Body of pancreas (tissue), 4 donors: ENCODE measurements around the gene NDUFS1. TPM values are rescaled to one million over a fixed set of nuclear protein-coding genes. Genes with fewer than 3 reads are reported as not detected.
A peak's percentile ranks its signal among the peaks of the same experiment; 100 is the strongest.
"Not testable (repeated sequence)": the region's sequence is repeated elsewhere in the genome, so short reads cannot be mapped to it uniquely, and the experiment has no call there.

ENCODE experiments used
- ATAC-seq: fragments of 150-250 bp; one replicate; pipeline ENCODE4 v1.9.1; 2016
- DNase-seq, 4 donors: peaks; one replicate each; pipeline ENCODE4 v3.0.0-alpha.2; 2019
- H3K27ac ChIP-seq, 4 donors: fragments of 200-600 bp; sonication (generic); 1 replicate in 3 of 4; 2 replicates in 1 of 4; pipeline versions ENCODE4 v1.5.1 to v1.6.1; 2016 to 2019; ENCODE audit warnings: mild to moderate bottlenecking in 1 of 4, mixed read lengths in 1 of 4, moderate library complexity in 1 of 4
- H3K27me3 ChIP-seq, 2 donors: fragments of 200-600 bp; sonication (generic); one replicate each; pipeline ENCODE4 v1.6.0; 2016; ENCODE audit warnings: mild to moderate bottlenecking in 1 of 2
- H3K36me3 ChIP-seq, 2 donors: fragments of 200-600 bp; sonication (generic); replicated peaks in 1 of 2; 2 replicates each; pipeline ENCODE4 v1.5.1; 2016; ENCODE audit warnings: low read depth in 2 of 2; ENCODE audit not compliant: insufficient read depth in 1 of 2
- H3K4me1 ChIP-seq: fragments of 200-600 bp; sonication (generic); one replicate; pipeline ENCODE4 v1.6.0; 2016
- H3K4me3 ChIP-seq, 2 donors: fragments of 200-600 bp; sonication (generic); 1 replicate in 1 of 2; 2 replicates in 1 of 2; pipeline ENCODE4 v1.5.1; 2016 to 2019
- H3K9me3 ChIP-seq, 3 donors: fragments of 200-600 bp; sonication (generic); 1 replicate in 2 of 3; 2 replicates in 1 of 3; pipeline ENCODE4 v1.5.1; 2016
- POLR2A ChIP-seq, 3 donors: fragments of 450-650 bp; IDR thresholded peaks; one replicate each; pipeline ENCODE4 v1.6.1; 2016; ENCODE audit warnings: antibody characterized with exemption in 3 of 3, mild to moderate bottlenecking in 2 of 3
- WGBS, 2 donors: methylation state at CpG; one replicate each; pipeline ENCODE4 v1.1.5; 2017; 5-methylcytosine and 5-hydroxymethylcytosine counted together
- intact Hi-C: fragments of 100-400 bp; cut with DNase I; formaldehyde crosslinking; loops from one replicate; pipeline ENCODE4 v1.15.1; 2023
- total RNA-seq, 2 donors: library from RNA; depleted of rRNA; stranded (reverse); fragments of >200 nt; gene quantifications; one replicate each; pipeline ENCODE4 v1.1.0, GENCODE V29; 2016
- TF ChIP-seq, protein P1 (sequence below), 7 experiments: fragments of 450-650 bp in 4 of 7; fragments of 200-600 bp in 3 of 7; sonication (generic) in 3 of 7; IDR thresholded peaks; one replicate each; pipeline ENCODE4 v1.5.1; 2016 to 2019; ENCODE audit warnings: antibody characterized with exemption in 7 of 7

Gene NDUFS1
- total RNA-seq, 2 donors from 2014 or later, result 18.7 to 24.1 TPM

DNA sequence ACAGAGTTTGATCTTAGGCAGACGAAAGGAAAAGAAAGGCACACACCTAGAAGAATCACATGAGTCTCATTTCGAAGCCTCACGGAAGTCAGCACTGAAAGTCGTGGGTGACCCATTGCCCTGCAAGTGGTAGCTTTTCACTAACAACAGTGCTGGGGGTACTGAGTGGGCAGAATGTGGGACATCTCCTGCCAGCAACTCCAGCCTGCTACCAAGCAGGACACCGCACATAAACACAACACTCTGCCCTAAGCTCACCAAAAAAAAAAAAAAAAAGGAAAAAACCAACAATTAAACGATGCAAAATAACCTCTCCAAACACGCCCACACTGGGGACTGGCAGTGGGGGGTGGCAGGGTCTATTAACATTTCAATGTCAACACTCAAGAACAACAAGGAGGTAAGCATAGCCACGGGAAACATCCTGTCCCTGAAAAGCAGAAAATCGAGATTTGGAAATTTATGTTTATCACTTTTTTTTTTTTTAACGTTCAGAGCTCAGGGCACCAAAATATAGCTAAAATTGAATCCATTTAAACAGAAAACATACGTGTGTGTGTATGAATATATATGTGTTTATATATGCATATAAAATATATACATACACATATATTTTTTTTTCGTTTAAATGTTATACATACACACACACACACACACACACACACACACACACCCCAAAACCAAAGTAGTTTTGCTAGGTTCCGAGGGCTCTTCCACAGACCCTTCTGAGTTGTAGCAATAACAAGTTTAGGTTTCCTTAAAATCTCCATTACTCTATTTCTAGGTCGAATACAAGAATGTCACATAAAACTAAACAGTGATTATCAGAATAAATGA, 75.4 kb downstream of the NDUFS1 start:
- peak in 3 of 4 donors; percentile 16 to 24 (median 16) for DNase-seq
- H3K4me1 ChIP-seq, result peaks cover 17% of the 10 kb centered on the region
- H3K36me3 ChIP-seq, result no peaks in the 10 kb centered on the region
- H3K27me3 ChIP-seq, result no peaks in the 10 kb centered on the region
- ATAC-seq, result no peak
- no peak for TF ChIP-seq POLR2A (IDR thresholded peaks at IDR 0.05)
- TF ChIP-seq, protein P1, sequence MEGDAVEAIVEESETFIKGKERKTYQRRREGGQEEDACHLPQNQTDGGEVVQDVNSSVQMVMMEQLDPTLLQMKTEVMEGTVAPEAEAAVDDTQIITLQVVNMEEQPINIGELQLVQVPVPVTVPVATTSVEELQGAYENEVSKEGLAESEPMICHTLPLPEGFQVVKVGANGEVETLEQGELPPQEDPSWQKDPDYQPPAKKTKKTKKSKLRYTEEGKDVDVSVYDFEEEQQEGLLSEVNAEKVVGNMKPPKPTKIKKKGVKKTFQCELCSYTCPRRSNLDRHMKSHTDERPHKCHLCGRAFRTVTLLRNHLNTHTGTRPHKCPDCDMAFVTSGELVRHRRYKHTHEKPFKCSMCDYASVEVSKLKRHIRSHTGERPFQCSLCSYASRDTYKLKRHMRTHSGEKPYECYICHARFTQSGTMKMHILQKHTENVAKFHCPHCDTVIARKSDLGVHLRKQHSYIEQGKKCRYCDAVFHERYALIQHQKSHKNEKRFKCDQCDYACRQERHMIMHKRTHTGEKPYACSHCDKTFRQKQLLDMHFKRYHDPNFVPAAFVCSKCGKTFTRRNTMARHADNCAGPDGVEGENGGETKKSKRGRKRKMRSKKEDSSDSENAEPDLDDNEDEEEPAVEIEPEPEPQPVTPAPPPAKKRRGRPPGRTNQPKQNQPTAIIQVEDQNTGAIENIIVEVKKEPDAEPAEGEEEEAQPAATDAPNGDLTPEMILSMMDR (IDR thresholded peaks at IDR 0.05), result no peak
- no peaks in the 10 kb centered on the region for H3K9me3 ChIP-seq
- peak overlapping the region; percentile 92 to 98 (median 98) for H3K27ac ChIP-seq
- intact Hi-C loops, result no loop called here
- H3K4me3 ChIP-seq, result peak overlapping the region; percentile 54 to 82
- WGBS, 2 donors, result 4 to 7% methylated on average over 14 of the region's 14 CpGs

- Histone ChIP-seq H3K4me3 (no peak overlapping the region), H3K27me3 (no peaks in the 10 kb centered on the region), H3K36me3 (no peaks in the 10 kb centered on the region), H3K9me3 (no peaks in the 10 kb centered on the region), H3K4me1 (peaks cover 26% of the 10 kb centered on the region), H3K27ac (no peak overlapping the region)
- TF ChIP-seq POLR2A (IDR thresholded peaks at IDR 0.05), result no peak
- TF ChIP-seq, protein P1 (IDR thresholded peaks at IDR 0.05), result no peak
- 90 to 94% methylated on average over 2 to 4 of the region's 4 CpGs for WGBS, 2 donors
- intact Hi-C loops, result no loop called here
- ATAC-seq (no peak), DNase-seq (no peak)
Measured at GRCh38 chr2:206082298-206082843, 76.9 kb downstream of the NDUFS1 start.

GRCh38 chr2:206080927-206081326, 78.3 kb downstream of the NDUFS1 start:
- intact Hi-C loops, result no loop called here
- ATAC-seq (no peak), DNase-seq (no peak)
- Histone ChIP-seq H3K27me3 (no peaks in the 10 kb centered on the region), H3K4me3 (no peak overlapping the region), H3K4me1 (peaks cover 19% of the 10 kb centered on the region), H3K36me3 (no peaks in the 10 kb centered on the region), H3K27ac (no peak overlapping the region), H3K9me3 (no peaks in the 10 kb centered on the region)
- TF ChIP-seq, protein P1 (IDR thresholded peaks at IDR 0.05), result no peak
- TF ChIP-seq POLR2A (IDR thresholded peaks at IDR 0.05), result no peak
- 76 to 83% methylated on average over 4 of the region's 4 CpGs for WGBS, 2 donors

DNA sequence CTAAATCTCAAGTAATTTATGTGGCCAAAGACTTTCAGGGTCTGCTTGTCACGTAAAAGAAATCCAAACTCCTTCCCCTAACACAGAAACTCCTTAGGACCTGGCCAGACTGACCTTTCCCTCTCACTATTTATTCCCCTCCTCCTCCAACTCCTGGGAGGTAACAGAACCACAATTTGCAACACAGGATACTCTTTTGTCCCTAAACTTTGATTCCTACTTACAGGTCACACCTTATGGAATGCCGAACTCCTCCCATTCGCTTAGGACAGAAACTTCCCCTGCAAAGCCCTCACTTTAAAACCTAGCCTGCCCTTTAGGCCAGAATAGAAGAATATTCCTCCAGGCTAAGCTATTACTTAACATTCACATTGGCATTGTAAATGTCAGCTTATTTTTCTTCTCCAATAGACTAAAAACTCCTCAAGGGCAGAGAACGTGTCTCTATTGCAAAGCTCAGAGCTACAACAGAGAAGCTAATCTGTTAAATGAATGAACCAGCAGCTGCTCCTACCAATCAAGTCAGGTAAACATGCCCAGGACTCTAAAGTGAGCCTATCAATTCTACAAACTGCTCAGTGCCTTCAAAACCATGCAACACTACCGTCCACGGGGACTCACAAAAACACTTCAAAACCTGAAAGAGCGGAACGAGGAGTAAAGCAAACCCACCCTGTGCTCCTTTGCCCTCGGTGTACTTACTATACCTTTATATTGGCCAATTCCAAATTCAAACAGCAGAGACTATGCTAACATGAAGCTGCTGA, 79.4 kb downstream of the NDUFS1 start:
- WGBS, 2 donors, result 70 to 86% methylated on average over 9 of the region's 9 CpGs
- Histone ChIP-seq H3K4me1 (peaks cover 19% of the 10 kb centered on the region), H3K9me3 (no peaks in the 10 kb centered on the region), H3K27ac (no peak overlapping the region), H3K4me3 (no peak overlapping the region), H3K27me3 (no peaks in the 10 kb centered on the region), H3K36me3 (no peaks in the 10 kb centered on the region)
- TF ChIP-seq, protein P1 (IDR thresholded peaks at IDR 0.05), result no peak
- no peak for TF ChIP-seq POLR2A (IDR thresholded peaks at IDR 0.05)
- no peak for DNase-seq
- ATAC-seq, result no peak
- intact Hi-C loops, result loop anchor here (10.0 kb wide), 1 partner anchor 75 kb away; the partner anchor contains the start of genes EEF1B2 and NDUFS1

DNA sequence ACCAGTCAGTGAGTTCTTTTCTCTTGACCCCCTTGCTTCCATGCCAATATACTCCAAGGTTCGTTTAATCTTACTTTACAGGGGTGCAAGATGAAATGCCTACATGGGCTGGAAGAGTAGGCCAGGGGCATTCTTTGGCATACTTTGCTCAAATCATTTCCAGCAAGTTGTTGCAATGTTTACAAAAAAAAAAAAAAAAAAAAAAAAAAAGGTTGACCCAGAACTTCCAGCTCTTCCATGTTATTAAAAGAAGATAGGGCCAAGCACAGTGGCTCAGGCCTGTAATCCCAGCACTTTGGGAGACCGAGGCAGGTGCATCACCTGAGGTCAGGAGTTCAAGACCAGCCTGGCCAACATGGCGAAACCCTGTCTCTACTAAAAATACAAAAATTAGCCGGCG, 81.4 kb downstream of the NDUFS1 start:
- not testable (repeated sequence) for H3K4me3 ChIP-seq, H3K36me3 ChIP-seq, DNase-seq, H3K27me3 ChIP-seq, H3K27ac ChIP-seq, H3K4me1 ChIP-seq, ATAC-seq, H3K9me3 ChIP-seq
- 72 to 78% methylated on average over 5 of the region's 5 CpGs for WGBS, 2 donors
- intact Hi-C loops, result loop anchor here (10.0 kb wide), 1 partner anchor 77 kb away; the partner anchor contains the start of genes EEF1B2 and NDUFS1
